IMR-90 (cell line): ENCODE measurements around the gene TEX14. TPM values are rescaled to one million over a fixed set of nuclear protein-coding genes. Genes with fewer than 3 reads are reported as not detected.

ENCODE experiments used
- ATAC-seq: fragments of 200-7000 bp; cut with Tn5 transposase; 2 replicates; pipeline ENCODE4 v1.9.1; 2020; ENCODE audit warnings: low read depth, mild to moderate bottlenecking, moderate library complexity
- BruUV-seq: library from RNA; stranded (reverse); fragments of 400-500 nt; replicated peaks from 2 replicates; lab custom pipeline; 2021; lab: Mats Ljungman, UMichigan
- CTCF ChIA-PET: fragments of 300-600 bp; formaldehyde crosslinking; extraction: SDS; loops from one replicate; lab custom pipeline; 2021; ENCODE audit warnings: antibody characterized with exemption; lab: Yijun Ruan, JAX
- POLR2A ChIA-PET: fragments of 300-600 bp; sonication (Branson Sonifier 250); formaldehyde crosslinking; loops from one replicate; lab custom pipeline; 2022; ENCODE audit warnings: antibody characterized with exemption; ENCODE audit not compliant: unreplicated experiment; lab: Charles Lee
- DNase-seq: peaks from one replicate; pipeline ENCODE4 v3.0.0; 2013
- H2AFZ ChIP-seq: replicated peaks from 2 replicates; pipeline ENCODE3; 2013; ENCODE audit warnings: low read length, mild to moderate bottlenecking; ENCODE audit not compliant: poor library complexity
- H2AK5ac ChIP-seq: 2 replicates; pipeline ENCODE4 v1.6.1; 2013; ENCODE audit warnings: low read depth, low read length, inconsistent platforms
- H2AK9ac ChIP-seq: replicated peaks from 2 replicates; pipeline ENCODE3; 2013; ENCODE audit warnings: mild to moderate bottlenecking, low read depth, low read length, moderate library complexity; ENCODE audit not compliant: poor library complexity
- H2BK120ac ChIP-seq: 2 replicates; pipeline ENCODE4 v1.6.1; 2013; ENCODE audit warnings: low read depth, low read length, inconsistent platforms
- H2BK15ac ChIP-seq: 3 replicates; pipeline ENCODE4 v1.6.1; 2013; ENCODE audit warnings: low read depth, low read length, inconsistent platforms
- H2BK20ac ChIP-seq: 2 replicates; pipeline ENCODE4 v1.6.1; 2013; ENCODE audit warnings: low read depth, mild to moderate bottlenecking, inconsistent platforms, low read length, moderate library complexity
- H2BK5ac ChIP-seq: 2 replicates; pipeline ENCODE4 v1.6.1; 2013; ENCODE audit warnings: mild to moderate bottlenecking, low read depth, low read length, inconsistent platforms; ENCODE audit not compliant: poor library complexity, severe bottlenecking
- H3K14ac ChIP-seq: replicated peaks from 2 replicates; pipeline ENCODE4 v1.6.1; 2013; ENCODE audit warnings: low read depth, low read length, inconsistent platforms
- H3K18ac ChIP-seq: 2 replicates; pipeline ENCODE4 v1.6.1; 2013; ENCODE audit warnings: low read depth, low read length, control low read depth
- H3K23ac ChIP-seq: 2 replicates; pipeline ENCODE4 v1.6.1; 2013; ENCODE audit warnings: low read depth, low read length, inconsistent platforms
- H3K27ac ChIP-seq: 2 replicates; pipeline ENCODE4 v1.5.1; 2013; ENCODE audit warnings: mild to moderate bottlenecking, control low read depth, low read length; ENCODE audit not compliant: insufficient read depth
- H3K27me3 ChIP-seq: 2 replicates; pipeline ENCODE4 v1.6.1; 2013; ENCODE audit warnings: low read length; ENCODE audit not compliant: control insufficient read depth, insufficient read depth
- H3K36me3 ChIP-seq: 2 replicates; pipeline ENCODE4 v1.6.1; 2013; ENCODE audit warnings: low read length, mixed read lengths; ENCODE audit not compliant: control insufficient read depth, insufficient read depth
- H3K4ac ChIP-seq: 2 replicates; pipeline ENCODE4 v1.6.1; 2013; ENCODE audit warnings: low read depth, low read length, inconsistent platforms
- H3K4me1 ChIP-seq: 2 replicates; pipeline ENCODE4 v1.6.1; 2013; ENCODE audit warnings: low read length, mixed read lengths; ENCODE audit not compliant: control insufficient read depth, insufficient read depth
- H3K4me2 ChIP-seq: 2 replicates; pipeline ENCODE4 v1.6.1; 2013; ENCODE audit warnings: low read depth, mild to moderate bottlenecking, control low read depth, low read length, moderate library complexity
- H3K4me3 ChIP-seq: 2 replicates; pipeline ENCODE4 v1.5.1; 2013; ENCODE audit warnings: low read depth, mild to moderate bottlenecking, control low read depth, low read length, moderate library complexity; ENCODE audit not compliant: insufficient read depth
- H3K56ac ChIP-seq: 2 replicates; pipeline ENCODE4 v1.6.1; 2013; ENCODE audit warnings: low read length, inconsistent platforms; ENCODE audit not compliant: insufficient read depth; ENCODE audit errors: extremely low read depth
- H3K79me1 ChIP-seq, 2 experiments: 2 replicates each; pipeline ENCODE4 v1.6.1; 2013; ENCODE audit warnings: low read length in 2 of 2, inconsistent platforms in 1 of 2, low read depth in 1 of 2
- H3K9ac ChIP-seq: 2 replicates; pipeline ENCODE4 v1.6.1; 2013; ENCODE audit warnings: low read depth, low read length, control low read depth
- H3K9me1 ChIP-seq: 2 replicates; pipeline ENCODE4 v1.6.1; 2013; ENCODE audit warnings: low read length, inconsistent platforms; ENCODE audit not compliant: insufficient read depth
- H3K9me3 ChIP-seq: 2 replicates; pipeline ENCODE4 v1.6.1; 2013; ENCODE audit warnings: low read length; ENCODE audit not compliant: control insufficient read depth, insufficient read depth
- H4K20me1 ChIP-seq: 2 replicates; pipeline ENCODE4 v1.6.1; 2013; ENCODE audit warnings: low read length, inconsistent platforms; ENCODE audit not compliant: insufficient read depth
- H4K5ac ChIP-seq: 2 replicates; pipeline ENCODE4 v1.6.1; 2013; ENCODE audit warnings: mild to moderate bottlenecking, low read depth, low read length, control low read depth
- H4K8ac ChIP-seq, 2 experiments: 2 replicates each; pipeline ENCODE4 v1.6.1; 2013; ENCODE audit warnings: low read depth in 2 of 2, low read length in 2 of 2, control low read depth in 1 of 2, inconsistent platforms in 1 of 2
- H4K91ac ChIP-seq: 2 replicates; pipeline ENCODE4 v1.6.1; 2013; ENCODE audit warnings: low read depth, low read length, inconsistent platforms; ENCODE audit not compliant: insufficient read depth
- WGBS, 2 experiments: methylation state at CpG; one replicate each; pipeline versions ENCODE4 v1.1.5 to v1.1.7; 2013; ENCODE audit warnings: missing lambda C conversion rate in 2 of 2; ENCODE audit not compliant: insufficient read length in 1 of 2; ENCODE audit errors: extremely low coverage in 2 of 2; 5-methylcytosine and 5-hydroxymethylcytosine counted together
- dilution Hi-C: fragments of 300-500 bp; cut with HindIII; formaldehyde crosslinking; loops from one replicate; pipeline ENCODE4 v1.14.3; 2018; ENCODE audit warnings: low sequenced_read_pairs; ENCODE audit not compliant: unreplicated experiment
- in situ Hi-C: fragments of 300-500 bp; cut with MboI; formaldehyde crosslinking; loops from 3 replicates; pipeline ENCODE4 v1.14.3; 2019; ENCODE audit warnings: low sequenced_read_pairs, inconsistent platforms, mixed read lengths
- intact Hi-C: fragments of 100-400 bp; cut with micrococcal nuclease; formaldehyde crosslinking; loops from 2 replicates; pipeline ENCODE4 v1.10.0; 2022
- polyA plus RNA-seq, 3 experiments: library from polyadenylated mRNA; depleted of rRNA; stranded (reverse); fragments of >200 nt; gene quantifications; 2 replicates each; pipeline ENCODE4 v1.2.3, GENCODE V29; 2012; ENCODE audit warnings: low replicate concordance in 1 of 3
- total RNA-seq: library from RNA; depleted of rRNA; stranded (reverse); fragments of >200 nt; gene quantifications from 2 replicates; pipeline ENCODE4 v1.2.3, GENCODE V29; 2012
- TF ChIP-seq, protein P1 (sequence below): fragments of 150-350 bp; IDR thresholded peaks from 2 replicates; pipeline ENCODE4 v1.6.1; 2017; ENCODE audit warnings: mild to moderate bottlenecking, antibody characterized with exemption, low read length, low read depth
- TF ChIP-seq, protein P2 (sequence below): conservative IDR thresholded peaks from 2 replicates; pipeline ENCODE4 v1.5.1; 2012; ENCODE audit warnings: mild to moderate bottlenecking, low read depth, low read length, improper control_type of control experiment

Gene TEX14
- total and polyA plus RNA-seq, 2 of the 4 experiments (the other 2 are of a cell fraction), result not detected

- TF ChIP-seq, protein P1, sequence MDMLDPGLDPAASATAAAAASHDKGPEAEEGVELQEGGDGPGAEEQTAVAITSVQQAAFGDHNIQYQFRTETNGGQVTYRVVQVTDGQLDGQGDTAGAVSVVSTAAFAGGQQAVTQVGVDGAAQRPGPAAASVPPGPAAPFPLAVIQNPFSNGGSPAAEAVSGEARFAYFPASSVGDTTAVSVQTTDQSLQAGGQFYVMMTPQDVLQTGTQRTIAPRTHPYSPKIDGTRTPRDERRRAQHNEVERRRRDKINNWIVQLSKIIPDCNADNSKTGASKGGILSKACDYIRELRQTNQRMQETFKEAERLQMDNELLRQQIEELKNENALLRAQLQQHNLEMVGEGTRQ, result no peak
- TF ChIP-seq, protein P2, sequence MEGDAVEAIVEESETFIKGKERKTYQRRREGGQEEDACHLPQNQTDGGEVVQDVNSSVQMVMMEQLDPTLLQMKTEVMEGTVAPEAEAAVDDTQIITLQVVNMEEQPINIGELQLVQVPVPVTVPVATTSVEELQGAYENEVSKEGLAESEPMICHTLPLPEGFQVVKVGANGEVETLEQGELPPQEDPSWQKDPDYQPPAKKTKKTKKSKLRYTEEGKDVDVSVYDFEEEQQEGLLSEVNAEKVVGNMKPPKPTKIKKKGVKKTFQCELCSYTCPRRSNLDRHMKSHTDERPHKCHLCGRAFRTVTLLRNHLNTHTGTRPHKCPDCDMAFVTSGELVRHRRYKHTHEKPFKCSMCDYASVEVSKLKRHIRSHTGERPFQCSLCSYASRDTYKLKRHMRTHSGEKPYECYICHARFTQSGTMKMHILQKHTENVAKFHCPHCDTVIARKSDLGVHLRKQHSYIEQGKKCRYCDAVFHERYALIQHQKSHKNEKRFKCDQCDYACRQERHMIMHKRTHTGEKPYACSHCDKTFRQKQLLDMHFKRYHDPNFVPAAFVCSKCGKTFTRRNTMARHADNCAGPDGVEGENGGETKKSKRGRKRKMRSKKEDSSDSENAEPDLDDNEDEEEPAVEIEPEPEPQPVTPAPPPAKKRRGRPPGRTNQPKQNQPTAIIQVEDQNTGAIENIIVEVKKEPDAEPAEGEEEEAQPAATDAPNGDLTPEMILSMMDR, result no peak
- Histone ChIP-seq H3K4me2 (peak overlapping the region; percentile 60; the same call in 1 of the 2 replicates), H3K79me1 (no peaks in the 10 kb centered on the region), H3K9me1 (peaks cover 10% of the 10 kb centered on the region), H4K8ac (no peak overlapping the region), H2BK20ac (no peak overlapping the region), H4K20me1 (no peaks in the 10 kb centered on the region), H3K56ac (no peak overlapping the region), H3K23ac (no peak overlapping the region), H3K14ac (no peak overlapping the region), H3K4me1 (peaks cover 11% of the 10 kb centered on the region), H3K4me3 (no peak overlapping the region; the same call in 1 of the 2 replicates), H2BK120ac (no peak overlapping the region), H3K9me3 (no peaks in the 10 kb centered on the region), H2BK15ac (no peak overlapping the region), H2AK5ac (peak overlapping the region; percentile 23; the same call in 1 of the 2 replicates), H3K4ac (no peak overlapping the region), H4K91ac (no peak overlapping the region), H2AK9ac (peak overlapping the region; percentile 44), H4K5ac (no peak overlapping the region), H2AFZ (peak overlapping the region; percentile 91), H3K36me3 (no peaks in the 10 kb centered on the region), H3K27ac (no peak overlapping the region), H3K18ac (no peak overlapping the region), H3K27me3 (peaks cover 3% of the 10 kb centered on the region; the same call in 1 of the 2 replicates), H3K9ac (no peak overlapping the region), H2BK5ac (no peak overlapping the region)
- ATAC-seq, result no peak
- in situ Hi-C loops, result no loop called here
- intact Hi-C loops, result no loop called here
- no CpG with 5 or more reads among the region's 3 CpGs for WGBS, 2 experiments
- POLR2A ChIA-PET, result no interaction called here
- BruUV-seq, result no TSS peak
- CTCF ChIA-PET, result no interaction called here
- dilution Hi-C loops, result no loop called here
- DNase-seq, result no peak
Observed at GRCh38 chr17:58531122-58531521, 160.7 kb downstream of the TEX14 start.
